BJ (cell line): ENCODE results near the gene KRTAP22-2. TPM values are rescaled to one million over a fixed set of nuclear protein-coding genes. Genes with fewer than 3 reads are reported as not detected.

Experiments used
- CTCF ChIA-PET: fragments of 350-600 bp; formaldehyde crosslinking; extraction: SDS; loops from one replicate; lab custom pipeline; 2021; ENCODE audit warnings: antibody characterized with exemption, inconsistent platforms; lab: Yijun Ruan, JAX
- POLR2A ChIA-PET: fragments of 300-600 bp; sonication (Branson Sonifier 250); formaldehyde crosslinking; extraction: SDS; loops from one replicate; lab custom pipeline; 2021; ENCODE audit warnings: antibody characterized with exemption; lab: Charles Lee
- DNase-seq: peaks from one replicate; pipeline ENCODE4 v3.0.0-alpha.2; 2011; ENCODE audit warnings: low read depth
- H3K27me3 ChIP-seq: 2 replicates; pipeline ENCODE4 v1.6.0; 2011; ENCODE audit warnings: low read length; ENCODE audit not compliant: control insufficient read depth, insufficient read depth
- H3K36me3 ChIP-seq: 2 replicates; pipeline ENCODE4 v1.5.1; 2011; ENCODE audit warnings: low read length; ENCODE audit not compliant: control insufficient read depth, insufficient read depth
- H3K4me3 ChIP-seq: 2 replicates; pipeline ENCODE4 v1.5.1; 2011; ENCODE audit warnings: low read depth, mild to moderate bottlenecking, control low read depth, low read length
- polyA minus RNA-seq: library from RNA; depleted of rRNA, polyadenylated mRNA; stranded (reverse); fragments of >200 nt; gene quantifications from 2 replicates; pipeline ENCODE4 v1.2.3, GENCODE V29; 2011; rRNA and poly(A)+ RNA removed
- polyA plus RNA-seq: library from polyadenylated mRNA; depleted of rRNA; stranded (reverse); fragments of >200 nt; gene quantifications from 2 replicates; pipeline ENCODE4 v1.2.3, GENCODE V29; 2011; rRNA removed
- TF ChIP-seq, protein P1 (sequence below): IDR thresholded peaks from 2 replicates; pipeline ENCODE4 v1.5.1; 2011; ENCODE audit warnings: low read depth, mild to moderate bottlenecking, control low read depth, inconsistent platforms, low read length, moderate library complexity; ENCODE audit not compliant: insufficient read depth

Gene KRTAP22-2
- polyA plus RNA-seq, result not detected in 2 replicates
- not detected in 2 replicates for polyA minus RNA-seq

DNA sequence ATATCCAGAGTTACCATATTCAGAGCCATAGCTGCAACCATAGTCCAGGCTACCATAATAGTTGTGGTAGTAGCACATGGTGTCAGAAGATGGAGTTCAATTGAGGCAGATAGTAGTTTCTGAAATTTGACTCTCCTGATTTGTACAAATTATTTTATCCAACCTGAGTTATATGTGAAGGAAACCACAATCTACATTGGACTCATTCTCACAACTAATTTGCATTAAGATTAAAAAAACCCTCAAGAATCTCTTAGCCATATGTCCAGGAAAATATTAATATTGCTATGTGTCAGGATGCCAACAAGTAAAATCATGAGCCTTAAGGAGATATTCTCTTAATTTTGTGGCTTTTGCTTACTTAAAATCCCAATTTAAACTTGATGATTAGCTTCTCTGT lies at the start of gene KRTAP22-2:
TSS of gene KRTAP22-2 (minus strand) at position 101 of the 400 bp plus-strand sequence.
- ChIA-PET CTCF (no interaction called here), POLR2A (no interaction called here)
- H3K36me3 ChIP-seq, result no peaks in the 10 kb centered on the region
- TF ChIP-seq, protein P1, sequence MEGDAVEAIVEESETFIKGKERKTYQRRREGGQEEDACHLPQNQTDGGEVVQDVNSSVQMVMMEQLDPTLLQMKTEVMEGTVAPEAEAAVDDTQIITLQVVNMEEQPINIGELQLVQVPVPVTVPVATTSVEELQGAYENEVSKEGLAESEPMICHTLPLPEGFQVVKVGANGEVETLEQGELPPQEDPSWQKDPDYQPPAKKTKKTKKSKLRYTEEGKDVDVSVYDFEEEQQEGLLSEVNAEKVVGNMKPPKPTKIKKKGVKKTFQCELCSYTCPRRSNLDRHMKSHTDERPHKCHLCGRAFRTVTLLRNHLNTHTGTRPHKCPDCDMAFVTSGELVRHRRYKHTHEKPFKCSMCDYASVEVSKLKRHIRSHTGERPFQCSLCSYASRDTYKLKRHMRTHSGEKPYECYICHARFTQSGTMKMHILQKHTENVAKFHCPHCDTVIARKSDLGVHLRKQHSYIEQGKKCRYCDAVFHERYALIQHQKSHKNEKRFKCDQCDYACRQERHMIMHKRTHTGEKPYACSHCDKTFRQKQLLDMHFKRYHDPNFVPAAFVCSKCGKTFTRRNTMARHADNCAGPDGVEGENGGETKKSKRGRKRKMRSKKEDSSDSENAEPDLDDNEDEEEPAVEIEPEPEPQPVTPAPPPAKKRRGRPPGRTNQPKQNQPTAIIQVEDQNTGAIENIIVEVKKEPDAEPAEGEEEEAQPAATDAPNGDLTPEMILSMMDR, result no peak
- DNase-seq, result no peak
- no peak within 1 kb of the TSS for H3K4me3 ChIP-seq
- no peaks in the 10 kb centered on the region for H3K27me3 ChIP-seq

DNA sequence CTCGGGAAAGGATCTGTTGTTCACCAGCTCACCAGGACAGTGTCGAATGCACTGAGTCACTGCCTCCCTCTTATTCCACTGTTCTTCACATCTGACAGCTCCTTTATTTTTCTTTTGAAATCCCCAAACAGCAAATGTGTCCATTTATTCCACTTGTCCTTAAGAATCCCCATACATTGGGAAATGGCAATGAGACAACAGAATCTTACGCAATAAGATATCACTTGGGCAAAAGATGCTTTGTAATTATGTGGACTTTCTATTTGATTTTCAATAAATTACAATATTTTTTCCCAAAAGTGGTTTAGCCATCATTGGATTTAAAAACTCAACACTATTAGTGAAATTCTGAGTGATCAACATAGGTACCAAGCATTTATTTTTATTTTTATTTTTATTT lies 48.5 kb upstream of the KRTAP22-2 start:
- Histone ChIP-seq H3K36me3 (no peaks in the 10 kb centered on the region), H3K4me3 (no peak overlapping the region), H3K27me3 (no peaks in the 10 kb centered on the region)
- no peak for DNase-seq
- TF ChIP-seq, protein P1, result no peak
- ChIA-PET POLR2A (no interaction called here), CTCF (no interaction called here)

DNA sequence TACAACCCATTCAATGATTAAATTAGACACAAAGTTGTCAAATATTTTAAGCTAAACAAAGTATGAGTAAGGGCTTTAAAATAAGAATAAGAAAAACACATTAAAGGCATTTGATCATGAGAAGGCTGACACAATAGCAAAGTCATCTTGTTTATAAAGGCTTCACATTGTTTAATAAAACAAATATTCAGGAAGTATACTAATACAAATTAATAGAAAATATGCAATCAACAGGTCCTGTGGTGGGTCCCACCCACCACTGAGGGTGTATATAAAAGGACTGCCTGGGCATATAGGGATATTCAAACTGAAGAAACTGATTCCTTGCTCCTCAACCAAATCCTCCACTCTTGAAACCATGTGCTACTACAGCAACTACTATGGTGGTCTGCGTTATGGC lies 44.7 kb upstream of the KRTAP22-2 start, which contains the start of gene KRTAP20-2:
TSS of gene KRTAP20-2 (plus strand) at position 301 of the 400 bp plus-strand sequence. CDS start at position 359, 58 bp downstream.
- no peaks in the 10 kb centered on the region for H3K27me3 ChIP-seq
- POLR2A ChIA-PET, result no interaction called here
- CTCF ChIA-PET, result no interaction called here
- TF ChIP-seq, protein P1, result no peak
- no peak for DNase-seq
- no peak within 1 kb of the TSS for H3K4me3 ChIP-seq
- H3K36me3 ChIP-seq, result no peaks in the 10 kb centered on the region

DNA sequence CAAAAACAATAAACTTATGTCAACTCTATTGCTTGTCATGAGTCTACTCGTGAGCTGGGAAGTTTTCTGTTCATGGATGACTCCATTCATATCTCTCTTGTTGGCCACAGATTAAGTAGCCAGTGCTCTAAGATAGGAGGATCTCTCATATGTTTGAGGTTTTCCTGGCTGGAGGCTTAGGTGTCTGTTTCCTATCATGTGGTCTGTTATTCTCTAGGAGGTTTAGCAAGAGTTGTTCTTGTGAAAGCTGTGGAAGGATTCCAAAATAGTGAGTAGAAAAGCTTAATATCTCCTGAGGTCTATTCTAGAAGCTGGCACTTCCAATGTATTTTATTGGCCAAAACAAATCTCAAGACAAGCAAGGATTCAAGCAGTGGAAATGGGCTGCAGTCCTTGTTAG lies 39.0 kb upstream of the KRTAP22-2 start:
- TF ChIP-seq, protein P1, result no peak
- H3K4me3 ChIP-seq, result no peak overlapping the region
- ChIA-PET POLR2A (no interaction called here), CTCF (no interaction called here)
- DNase-seq, result no peak
- H3K36me3 ChIP-seq, result no peaks in the 10 kb centered on the region
- H3K27me3 ChIP-seq, result no peaks in the 10 kb centered on the region

DNA sequence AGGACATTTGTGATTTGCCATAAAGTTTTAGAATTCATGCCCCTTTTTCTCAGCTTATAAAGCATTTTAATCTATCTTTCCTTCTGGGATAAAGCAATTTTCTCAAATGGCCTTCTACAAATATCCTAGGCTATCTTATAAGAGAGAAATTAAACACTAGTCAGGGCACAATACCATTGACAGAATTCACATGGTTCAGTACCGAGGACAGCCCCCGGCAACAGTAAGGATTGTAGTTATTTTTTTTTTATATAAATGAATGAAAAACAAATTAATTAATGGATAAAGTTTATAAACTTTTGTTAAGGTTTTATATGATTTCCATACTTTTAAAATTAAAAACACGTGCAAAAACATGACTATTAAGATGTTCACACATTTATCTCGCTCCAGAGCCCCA lies 37.9 kb upstream of the KRTAP22-2 start:
- H3K27me3 ChIP-seq, result no peaks in the 10 kb centered on the region
- H3K36me3 ChIP-seq, result no peaks in the 10 kb centered on the region
- ChIA-PET POLR2A (no interaction called here), CTCF (no interaction called here)
- H3K4me3 ChIP-seq, result no peak overlapping the region
- TF ChIP-seq, protein P1, result no peak
- no peak for DNase-seq
